K562 (cell line): ENCODE results near the gene SIM1.

Experiments used
- LARP7 ChIP-seq: fragments of 450-650 bp; IDR thresholded peaks from 2 replicates; pipeline ENCODE4 v1.6.1; 2016
- POLR2A ChIP-seq: fragments of 450-650 bp; conservative IDR thresholded peaks from 2 replicates; pipeline ENCODE4 v1.6.1; 2016
- SIN3A ChIP-seq, 2 experiments: fragments of 150-350 bp in 1 of 2; IDR thresholded peaks; 2 replicates each; pipeline ENCODE4 v1.6.1; 2011 to 2016; ENCODE audit warnings: borderline replicate concordance in 2 of 2, low read depth in 2 of 2, low read length in 2 of 2, mild to moderate bottlenecking in 2 of 2, moderate library complexity in 2 of 2; ENCODE audit not compliant: control insufficient read depth in 1 of 2
- SMARCC2 ChIP-seq: fragments of 450-650 bp; IDR thresholded peaks from 2 replicates; pipeline ENCODE4 v1.6.1; 2017; ENCODE audit warnings: antibody characterized with exemption, moderate library complexity, mild to moderate bottlenecking, low read depth
- TEAD4 ChIP-seq, 2 experiments: sonication (generic) in 1 of 2; formaldehyde crosslinking in 1 of 2; IDR thresholded peaks; 2 replicates each; pipeline versions ENCODE4 v1.6.1 to v1.8.0; 2012 to 2022; ENCODE audit warnings: borderline replicate concordance in 1 of 2, inconsistent platforms in 1 of 2, low read length in 1 of 2, mild to moderate bottlenecking in 1 of 2, missing genetic modification reagents in 1 of 2
- TF ChIP-seq, protein P1 (sequence below), 3 experiments: IDR thresholded peaks in 2 of 3; conservative IDR thresholded peaks in 1 of 3; 2 replicates each; pipeline ENCODE4 v1.5.1; 2011 to 2012; ENCODE audit warnings: low read length in 3 of 3, mild to moderate bottlenecking in 3 of 3, control low read depth in 2 of 3, improper control_type of control experiment in 1 of 3, inconsistent platforms in 1 of 3, low read depth in 1 of 3, mixed read lengths in 1 of 3, moderate library complexity in 1 of 3; ENCODE audit not compliant: insufficient read depth in 2 of 3
- TF ChIP-seq, protein P2 (sequence below): fragments of 250-450 bp; sonication (Bioruptor Pico); IDR thresholded peaks from 2 replicates; pipeline ENCODE4 v1.4.0; 2020; ENCODE audit warnings: mild to moderate bottlenecking, moderate library complexity
- TF ChIP-seq, protein P3 (sequence below): sonication (generic); formaldehyde crosslinking; IDR thresholded peaks from 2 replicates; pipeline ENCODE4 v1.8.0; 2022; ENCODE audit warnings: missing genetic modification reagents, mild to moderate bottlenecking, borderline replicate concordance
- TF ChIP-seq, protein P4 (sequence below): sonication (generic); formaldehyde crosslinking; IDR thresholded peaks from 2 replicates; pipeline ENCODE4 v1.8.0; 2023; ENCODE audit warnings: mild to moderate bottlenecking, missing genetic modification reagents
- TF ChIP-seq, protein P5 (sequence below): fragments of 250-450 bp; sonication (Bioruptor Pico); IDR thresholded peaks from 2 replicates; pipeline ENCODE4 v1.8.0; 2021; ENCODE audit warnings: moderate library complexity, mild to moderate bottlenecking, inconsistent platforms
- TF ChIP-seq, protein P6 (sequence below), 2 experiments: fragments of 450-650 bp in 1 of 2; sonication (generic) in 1 of 2; formaldehyde crosslinking in 1 of 2; IDR thresholded peaks in 1 of 2; conservative IDR thresholded peaks in 1 of 2; 2 replicates each; pipeline versions ENCODE4 v1.6.1 to v1.8.1; 2016 to 2023; ENCODE audit warnings: mild to moderate bottlenecking in 2 of 2, moderate library complexity in 2 of 2, inconsistent platforms in 1 of 2, missing genetic modification reagents in 1 of 2

DNA sequence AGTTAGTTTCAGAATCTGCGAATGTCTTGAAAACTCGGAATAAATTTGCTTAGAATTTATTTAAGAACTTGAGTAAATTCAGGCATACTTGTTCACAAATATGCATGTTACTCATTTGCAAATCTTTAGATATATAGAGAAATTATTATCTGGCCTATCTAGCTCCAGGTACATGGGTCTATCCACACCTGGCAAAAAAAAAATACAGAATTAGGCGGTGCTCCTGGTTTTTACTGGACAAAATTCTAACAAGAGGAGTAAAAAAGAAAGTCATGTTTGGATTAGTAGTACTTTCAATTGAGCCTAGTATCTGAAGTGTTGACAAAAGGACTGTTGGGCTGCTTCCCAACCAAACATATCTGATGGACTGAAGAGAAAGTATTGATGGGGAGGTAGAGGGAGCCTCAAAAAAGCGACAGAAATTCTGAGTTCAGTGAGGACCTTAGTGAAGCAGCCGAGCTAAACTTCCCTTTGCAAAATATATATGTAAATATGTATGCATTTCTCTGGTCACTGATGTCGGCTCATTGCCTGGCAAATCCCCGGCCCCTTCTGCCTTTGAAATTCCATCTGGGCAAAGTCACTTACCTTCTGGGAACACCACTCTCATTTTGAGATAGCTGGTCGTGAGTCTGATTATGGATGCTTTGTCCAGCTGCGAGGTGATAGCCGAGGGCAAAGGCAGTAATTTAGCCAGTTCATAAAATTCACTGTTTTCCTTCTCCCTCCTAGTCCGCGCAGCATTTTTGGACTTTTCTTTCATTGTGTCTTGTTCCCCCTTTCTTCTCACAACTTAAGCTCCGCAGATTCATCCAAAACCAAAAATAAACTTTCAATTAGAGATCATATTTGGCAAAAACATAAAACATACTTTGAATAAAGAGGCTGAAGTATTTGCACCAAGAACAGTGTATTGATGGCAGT, 1.8 kb downstream of the SIM1 start:
- TF ChIP-seq SIN3A (IDR thresholded peaks at IDR 0.05; ENCODE audit: borderline replicate concordance in 2 of 2, control insufficient read depth in 1 of 2, low read depth in 2 of 2, low read length in 2 of 2): no peak
- no peak for TF ChIP-seq POLR2A
- TF ChIP-seq, protein P1, sequence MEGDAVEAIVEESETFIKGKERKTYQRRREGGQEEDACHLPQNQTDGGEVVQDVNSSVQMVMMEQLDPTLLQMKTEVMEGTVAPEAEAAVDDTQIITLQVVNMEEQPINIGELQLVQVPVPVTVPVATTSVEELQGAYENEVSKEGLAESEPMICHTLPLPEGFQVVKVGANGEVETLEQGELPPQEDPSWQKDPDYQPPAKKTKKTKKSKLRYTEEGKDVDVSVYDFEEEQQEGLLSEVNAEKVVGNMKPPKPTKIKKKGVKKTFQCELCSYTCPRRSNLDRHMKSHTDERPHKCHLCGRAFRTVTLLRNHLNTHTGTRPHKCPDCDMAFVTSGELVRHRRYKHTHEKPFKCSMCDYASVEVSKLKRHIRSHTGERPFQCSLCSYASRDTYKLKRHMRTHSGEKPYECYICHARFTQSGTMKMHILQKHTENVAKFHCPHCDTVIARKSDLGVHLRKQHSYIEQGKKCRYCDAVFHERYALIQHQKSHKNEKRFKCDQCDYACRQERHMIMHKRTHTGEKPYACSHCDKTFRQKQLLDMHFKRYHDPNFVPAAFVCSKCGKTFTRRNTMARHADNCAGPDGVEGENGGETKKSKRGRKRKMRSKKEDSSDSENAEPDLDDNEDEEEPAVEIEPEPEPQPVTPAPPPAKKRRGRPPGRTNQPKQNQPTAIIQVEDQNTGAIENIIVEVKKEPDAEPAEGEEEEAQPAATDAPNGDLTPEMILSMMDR (IDR thresholded peaks at IDR 0.05 in 2 of 3, conservative IDR thresholded peaks at IDR 0.05 in 1 of 3; ENCODE audit: insufficient read depth in 2 of 3, low read depth in 1 of 3, low read length in 3 of 3): no peak
- TF ChIP-seq, protein P2, sequence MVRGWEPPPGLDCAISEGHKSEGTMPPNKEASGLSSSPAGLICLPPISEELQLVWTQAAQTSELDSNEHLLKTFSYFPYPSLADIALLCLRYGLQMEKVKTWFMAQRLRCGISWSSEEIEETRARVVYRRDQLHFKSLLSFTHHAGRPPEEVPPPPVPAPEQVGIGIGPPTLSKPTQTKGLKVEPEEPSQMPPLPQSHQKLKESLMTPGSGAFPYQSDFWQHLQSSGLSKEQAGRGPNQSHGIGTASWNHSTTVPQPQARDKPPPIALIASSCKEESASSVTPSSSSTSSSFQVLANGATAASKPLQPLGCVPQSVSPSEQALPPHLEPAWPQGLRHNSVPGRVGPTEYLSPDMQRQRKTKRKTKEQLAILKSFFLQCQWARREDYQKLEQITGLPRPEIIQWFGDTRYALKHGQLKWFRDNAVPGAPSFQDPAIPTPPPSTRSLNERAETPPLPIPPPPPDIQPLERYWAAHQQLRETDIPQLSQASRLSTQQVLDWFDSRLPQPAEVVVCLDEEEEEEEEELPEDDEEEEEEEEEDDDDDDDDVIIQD: no peak
- TF ChIP-seq, protein P3, sequence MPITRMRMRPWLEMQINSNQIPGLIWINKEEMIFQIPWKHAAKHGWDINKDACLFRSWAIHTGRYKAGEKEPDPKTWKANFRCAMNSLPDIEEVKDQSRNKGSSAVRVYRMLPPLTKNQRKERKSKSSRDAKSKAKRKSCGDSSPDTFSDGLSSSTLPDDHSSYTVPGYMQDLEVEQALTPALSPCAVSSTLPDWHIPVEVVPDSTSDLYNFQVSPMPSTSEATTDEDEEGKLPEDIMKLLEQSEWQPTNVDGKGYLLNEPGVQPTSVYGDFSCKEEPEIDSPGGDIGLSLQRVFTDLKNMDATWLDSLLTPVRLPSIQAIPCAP (CRISPR knock-in tag): no peak
- TF ChIP-seq, protein P4, sequence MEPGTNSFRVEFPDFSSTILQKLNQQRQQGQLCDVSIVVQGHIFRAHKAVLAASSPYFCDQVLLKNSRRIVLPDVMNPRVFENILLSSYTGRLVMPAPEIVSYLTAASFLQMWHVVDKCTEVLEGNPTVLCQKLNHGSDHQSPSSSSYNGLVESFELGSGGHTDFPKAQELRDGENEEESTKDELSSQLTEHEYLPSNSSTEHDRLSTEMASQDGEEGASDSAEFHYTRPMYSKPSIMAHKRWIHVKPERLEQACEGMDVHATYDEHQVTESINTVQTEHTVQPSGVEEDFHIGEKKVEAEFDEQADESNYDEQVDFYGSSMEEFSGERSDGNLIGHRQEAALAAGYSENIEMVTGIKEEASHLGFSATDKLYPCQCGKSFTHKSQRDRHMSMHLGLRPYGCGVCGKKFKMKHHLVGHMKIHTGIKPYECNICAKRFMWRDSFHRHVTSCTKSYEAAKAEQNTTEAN (CRISPR knock-in tag): no peak
- TF ChIP-seq TEAD4 (IDR thresholded peaks at IDR 0.05; ENCODE audit: low read length): no peak
- no peak for TF ChIP-seq TEAD4 (CRISPR knock-in tag; IDR thresholded peaks at IDR 0.05; ENCODE audit: borderline replicate concordance)
- no peak for TF ChIP-seq LARP7
- no peak for TF ChIP-seq SMARCC2
- TF ChIP-seq, protein P5, sequence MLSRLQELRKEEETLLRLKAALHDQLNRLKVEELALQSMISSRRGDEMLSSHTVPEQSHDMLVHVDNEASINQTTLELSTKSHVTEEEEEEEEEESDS (CRISPR knock-in tag): no peak
- TF ChIP-seq, protein P6, sequence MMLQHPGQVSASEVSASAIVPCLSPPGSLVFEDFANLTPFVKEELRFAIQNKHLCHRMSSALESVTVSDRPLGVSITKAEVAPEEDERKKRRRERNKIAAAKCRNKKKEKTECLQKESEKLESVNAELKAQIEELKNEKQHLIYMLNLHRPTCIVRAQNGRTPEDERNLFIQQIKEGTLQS (IDR thresholded peaks at IDR 0.05): no peak
- TF ChIP-seq, protein P6 (CRISPR knock-in tag; conservative IDR thresholded peaks at IDR 0.05): no peak
